Middle frontal gyrus (tissue), 1 donor: ENCODE measurements around the gene RPS6KA5.
"Not testable (repeated sequence)": the region's sequence is repeated elsewhere in the genome, so short reads cannot be mapped to it uniquely, and the experiment has no call there.

ENCODE experiments used
- DNase-seq: peaks from one replicate; pipeline ENCODE4 v3.0.0-alpha.2; 2015; ENCODE audit warnings: low spot score; ENCODE audit errors: extremely low spot score

RPS6KA5 gene

GRCh38 chr14:91060351-91061055 lies at the start of gene RPS6KA5:
Gene RPS6KA5 (minus strand): TSS chr14:91060641. CDS start chr14:91060434, 207 bp downstream.
- DNase-seq, result peak; percentile 99

- DNase-seq, result no peak
These were observed 48.6 kb upstream of the RPS6KA5 start for GRCh38 chr14:91108941-91109611.

GRCh38 chr14:91103116-91103515 lies 42.7 kb upstream of the RPS6KA5 start:
- DNase-seq, result peak; percentile 16

GRCh38 chr14:91100102-91100501 lies 39.7 kb upstream of the RPS6KA5 start:
- no peak for DNase-seq

- DNase-seq, result no peak
These were observed 38.1 kb upstream of the RPS6KA5 start for GRCh38 chr14:91098591-91098990.

GRCh38 chr14:91097657-91098056 lies 37.2 kb upstream of the RPS6KA5 start:
- DNase-seq, result not testable (repeated sequence)

GRCh38 chr14:91095178-91095577 lies 34.7 kb upstream of the RPS6KA5 start:
- no peak for DNase-seq

GRCh38 chr14:91094772-91095171 lies 34.3 kb upstream of the RPS6KA5 start:
- DNase-seq, result no peak

GRCh38 chr14:91093743-91094472 lies 33.5 kb upstream of the RPS6KA5 start:
- not testable (repeated sequence) for DNase-seq

GRCh38 chr14:91092073-91092472 lies 31.6 kb upstream of the RPS6KA5 start:
- DNase-seq, result no peak

- no peak for DNase-seq
These were observed 30.3 kb upstream of the RPS6KA5 start for GRCh38 chr14:91090743-91091142.

GRCh38 chr14:91089958-91090535 lies 29.6 kb upstream of the RPS6KA5 start:
- no peak for DNase-seq

GRCh38 chr14:91088585-91089235 lies 28.3 kb upstream of the RPS6KA5 start:
- no peak for DNase-seq

GRCh38 chr14:91087470-91087869 lies 27.0 kb upstream of the RPS6KA5 start:
- DNase-seq, result not testable (repeated sequence)

GRCh38 chr14:91084516-91084915 lies 24.1 kb upstream of the RPS6KA5 start:
- DNase-seq, result no peak

GRCh38 chr14:91082282-91082681 lies 21.8 kb upstream of the RPS6KA5 start:
- DNase-seq, result no peak

GRCh38 chr14:91080071-91080470 lies 19.6 kb upstream of the RPS6KA5 start:
- DNase-seq, result no peak

GRCh38 chr14:91078095-91078737 lies 17.8 kb upstream of the RPS6KA5 start:
- no peak for DNase-seq

GRCh38 chr14:91075553-91075952 lies 15.1 kb upstream of the RPS6KA5 start:
- DNase-seq, result no peak

- no peak for DNase-seq
These were observed 10.1 kb upstream of the RPS6KA5 start for GRCh38 chr14:91070572-91070971.

- no peak for DNase-seq
These were observed 8.2 kb upstream of the RPS6KA5 start for GRCh38 chr14:91068642-91069041.
